ENCODE data around the gene TBL2. TPM values are rescaled to one million over a fixed set of nuclear protein-coding genes. Genes with fewer than 3 reads are reported as not detected.
"Not testable (repeated sequence)": the region's sequence is repeated elsewhere in the genome, so short reads cannot be mapped to it uniquely, and the experiment has no call there.

TBL2 gene
- total RNA-seq = 43.4 and 70.9 TPM in 2 replicates

DNA sequence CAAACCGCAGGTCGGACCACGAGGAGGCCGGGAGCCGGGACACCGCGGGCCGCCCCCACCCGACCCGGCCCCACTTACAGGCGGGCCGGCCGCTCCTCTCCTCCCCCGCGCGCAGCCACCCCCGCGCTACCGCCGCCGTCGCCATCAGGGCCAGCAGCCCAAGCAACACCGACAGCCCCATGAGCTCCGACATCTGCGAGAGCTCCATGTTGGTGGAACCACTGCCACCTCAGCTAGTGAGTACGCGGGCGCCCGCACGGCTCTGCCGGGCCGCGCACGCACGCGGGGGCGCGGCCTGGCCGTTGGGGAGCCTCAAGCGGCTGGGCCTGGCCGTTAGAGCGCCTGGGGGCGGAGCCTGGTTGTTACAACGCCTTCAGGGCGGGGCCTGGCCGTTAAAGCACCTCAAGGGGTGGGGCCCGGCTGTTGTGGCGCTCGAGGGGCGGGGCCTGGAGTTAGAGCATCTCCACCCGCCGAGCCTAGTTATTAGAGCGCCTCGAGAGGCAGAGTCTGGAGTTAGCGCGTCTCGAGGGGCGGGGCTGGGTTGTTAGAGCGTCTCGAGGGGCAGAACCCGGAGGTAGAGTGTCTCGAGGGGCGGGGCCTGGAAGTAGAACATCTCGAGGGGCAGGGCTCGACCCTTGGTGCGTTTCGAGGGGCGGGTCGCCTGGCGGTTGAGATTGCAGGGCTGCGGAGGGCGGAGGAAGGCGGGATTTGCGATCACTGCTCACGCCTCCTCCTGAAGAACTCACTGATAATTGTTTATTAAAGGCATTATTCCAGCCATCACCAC, at the start of gene TBL2:
TBL2 (minus strand) TSS at position 238 of the 787 bp plus-strand sequence; CDS start at position 208, 30 bp downstream.
- DNase-seq (ENCODE audit: extremely low read depth, low read depth, low spot score) = peak; percentile 86

GRCh38 chr7:73626814-73627213, 48.4 kb upstream of the TBL2 start:
- DNase-seq (ENCODE audit: extremely low read depth, low read depth, low spot score) = no peak

- no peak for DNase-seq (ENCODE audit: extremely low read depth, low read depth, low spot score)
These were observed 46.9 kb upstream of the TBL2 start for GRCh38 chr7:73625276-73625675.

- DNase-seq (ENCODE audit: extremely low read depth, low read depth, low spot score) = no peak
These were observed 46.3 kb upstream of the TBL2 start for GRCh38 chr7:73624669-73625001.

- DNase-seq (ENCODE audit: extremely low read depth, low read depth, low spot score) = no peak
These were observed 45.7 kb upstream of the TBL2 start, which contains the start of gene MLXIPL for GRCh38 chr7:73623798-73624668. MLXIPL (minus strand) TSS chr7:73624522; CDS start chr7:73624492, 30 bp downstream.

GRCh38 chr7:73622909-73623797, 44.8 kb upstream of the TBL2 start:
- no peak for DNase-seq (ENCODE audit: extremely low read depth, low read depth, low spot score)

DNA sequence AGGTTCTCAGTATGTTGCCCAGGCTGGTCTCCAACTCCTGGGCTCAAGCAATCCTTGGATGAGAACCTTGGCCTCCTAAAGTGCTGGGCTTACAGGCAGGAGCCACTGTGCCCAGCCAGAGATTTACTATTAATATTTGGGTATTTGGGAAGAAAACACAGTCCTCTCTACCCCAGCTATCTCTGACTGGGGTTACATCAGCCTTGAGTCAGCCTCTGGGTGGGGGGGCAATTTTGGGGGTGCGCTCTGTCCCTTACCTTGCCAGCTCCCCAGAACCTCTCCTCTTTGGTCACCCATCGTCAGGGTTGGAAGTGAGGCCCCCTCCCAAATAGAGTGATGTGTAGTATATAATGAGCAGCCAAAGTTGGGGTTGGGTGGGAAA, 44.1 kb upstream of the TBL2 start:
- DNase-seq (ENCODE audit: extremely low read depth, low read depth, low spot score) = no peak

DNA sequence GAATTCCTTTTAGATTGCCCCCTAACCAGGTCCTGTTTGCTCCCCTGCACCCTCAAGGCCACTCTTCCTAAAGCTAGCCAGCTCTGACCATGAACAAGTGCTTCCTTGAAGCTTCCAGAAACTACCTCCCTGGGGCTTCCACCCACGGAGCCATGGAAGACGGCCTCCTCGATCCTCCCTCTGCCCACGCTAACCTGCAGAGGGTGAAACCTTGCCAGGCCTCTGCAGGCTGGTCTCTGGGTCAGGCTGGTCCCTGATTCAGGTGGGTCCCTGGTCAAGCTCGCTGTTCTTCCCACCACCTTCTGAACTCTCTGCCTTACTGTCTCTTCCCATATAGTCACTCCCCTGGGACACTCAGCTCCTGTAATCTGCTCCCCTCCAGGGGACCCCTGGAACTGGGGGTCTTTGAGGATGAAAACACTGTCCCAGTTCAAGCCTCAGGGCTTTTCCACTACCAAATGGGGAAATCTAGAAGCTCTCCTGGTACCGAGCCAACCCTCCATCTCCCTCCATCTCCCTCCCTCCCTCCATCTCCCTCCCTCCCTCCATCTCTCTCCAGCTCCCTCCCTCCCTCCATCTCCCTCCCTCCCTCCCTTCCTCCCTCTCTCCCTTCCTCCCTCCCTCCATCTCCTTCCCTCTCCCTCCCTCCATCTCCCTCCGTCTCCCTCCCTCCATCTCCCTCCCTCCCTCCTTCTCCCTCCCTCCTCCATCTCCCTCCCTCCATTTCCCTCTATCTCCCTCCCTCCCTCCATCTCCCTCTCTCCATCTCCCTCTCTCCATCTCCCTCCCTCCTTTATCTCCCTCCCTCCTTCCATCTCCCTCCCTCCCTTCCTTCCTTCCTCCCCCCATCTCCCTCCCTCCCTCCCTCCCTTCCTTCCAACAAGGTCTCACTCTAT, 43.0 kb upstream of the TBL2 start:
- no peak for DNase-seq (ENCODE audit: extremely low read depth, low read depth, low spot score)

DNA sequence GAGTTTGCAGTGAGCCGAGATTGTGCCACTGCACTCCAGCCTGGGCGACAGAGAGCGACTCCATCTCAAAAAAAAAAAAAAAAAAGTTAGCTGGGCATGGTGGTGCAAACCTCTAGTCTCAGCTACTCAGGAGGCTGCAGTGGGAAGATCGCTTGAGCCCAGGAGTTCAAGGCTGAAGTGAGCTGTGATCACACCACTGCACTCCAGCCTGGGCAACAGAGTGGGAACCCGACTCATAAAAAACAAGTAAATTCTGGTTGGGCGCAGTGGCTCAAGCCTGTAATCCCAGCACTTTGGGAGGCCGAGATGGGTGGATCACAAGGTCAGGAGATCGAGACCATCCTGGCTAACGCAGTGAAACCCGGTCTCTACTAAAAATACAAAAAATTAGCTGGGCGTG, 41.0 kb upstream of the TBL2 start:
- not testable (repeated sequence) for DNase-seq (ENCODE audit: extremely low read depth, low read depth, low spot score)

DNA sequence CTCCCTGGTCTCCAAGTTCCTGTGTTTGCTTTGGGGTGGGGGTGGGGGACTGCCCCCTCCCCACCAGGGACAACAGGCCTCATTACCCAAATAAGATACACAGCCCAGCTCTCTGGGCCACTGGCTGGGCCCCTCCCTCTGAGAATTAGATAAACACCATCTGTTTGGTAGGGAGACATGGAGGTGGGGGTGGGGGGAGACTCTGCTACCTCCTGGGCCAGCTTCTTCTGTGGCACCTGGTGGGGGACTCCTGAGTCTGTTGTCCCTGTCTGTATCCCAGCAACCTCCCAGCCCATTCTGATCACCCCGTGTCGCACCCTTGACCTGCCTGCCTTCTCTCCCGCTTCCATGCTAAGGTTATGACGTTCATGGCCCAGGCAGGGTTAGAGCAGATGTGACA, 40.2 kb upstream of the TBL2 start:
- no peak for DNase-seq (ENCODE audit: extremely low read depth, low read depth, low spot score)

DNA sequence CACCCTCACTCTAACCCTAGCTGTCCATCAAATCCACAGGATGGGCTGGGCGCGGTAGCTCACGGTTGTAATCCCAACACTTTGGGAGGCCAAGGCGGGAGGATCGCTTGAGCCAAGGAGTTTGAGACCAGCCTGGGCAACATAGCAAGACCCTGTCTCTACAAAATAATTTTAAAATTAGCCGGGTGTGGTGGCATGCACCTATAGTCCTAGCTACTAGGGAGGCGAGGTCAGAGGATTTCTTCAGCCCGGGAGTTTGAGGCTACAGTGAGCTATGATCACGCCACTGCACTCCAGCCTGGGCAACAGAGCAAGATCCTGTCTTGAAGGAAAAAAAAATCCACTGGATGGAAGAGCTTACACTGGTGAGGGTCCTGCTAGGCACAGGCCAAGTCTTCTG, 39.1 kb upstream of the TBL2 start:
- not testable (repeated sequence) for DNase-seq (ENCODE audit: extremely low read depth, low read depth, low spot score)

DNA sequence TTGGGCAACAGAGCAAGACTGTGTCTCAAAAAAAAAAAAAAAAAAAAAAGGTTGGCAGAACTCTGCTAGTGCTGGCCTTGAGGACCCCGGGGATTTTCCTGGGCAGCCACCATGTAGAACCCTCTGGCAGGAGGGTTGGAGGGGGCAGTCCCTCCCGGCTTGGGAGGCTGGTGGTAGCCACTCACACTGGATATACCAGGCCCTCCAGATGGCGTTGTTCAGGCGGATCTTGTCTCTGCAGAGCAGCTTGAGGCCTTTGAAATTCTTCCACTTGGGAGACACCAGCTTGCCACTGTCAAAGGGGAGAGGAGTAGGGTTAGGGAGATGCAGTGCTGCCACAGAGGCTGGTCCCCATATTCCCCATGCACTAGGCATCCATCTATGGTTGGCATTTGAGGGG, 37.5 kb upstream of the TBL2 start:
- DNase-seq (ENCODE audit: extremely low read depth, low read depth, low spot score) = no peak

DNA sequence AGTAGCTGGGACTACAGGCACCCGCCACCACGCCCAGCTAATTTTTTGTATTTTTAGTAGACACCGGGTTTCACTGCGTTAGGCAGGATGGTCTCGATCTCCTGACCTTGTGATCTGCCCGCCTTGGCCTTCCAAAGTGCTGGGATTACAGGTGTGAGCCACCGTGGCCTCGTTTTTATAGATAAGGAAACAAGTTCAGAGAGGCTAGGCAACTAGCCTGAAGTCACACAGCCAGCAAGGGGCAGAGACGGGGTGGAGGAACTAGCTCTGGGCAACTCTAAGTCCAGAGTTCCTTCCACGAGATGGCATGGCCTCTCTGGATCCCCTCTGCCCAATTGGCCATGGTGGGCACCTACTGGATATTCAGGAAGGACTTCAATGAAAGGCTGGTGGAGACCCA, 36.6 kb upstream of the TBL2 start:
- not testable (repeated sequence) for DNase-seq (ENCODE audit: extremely low read depth, low read depth, low spot score)

DNA sequence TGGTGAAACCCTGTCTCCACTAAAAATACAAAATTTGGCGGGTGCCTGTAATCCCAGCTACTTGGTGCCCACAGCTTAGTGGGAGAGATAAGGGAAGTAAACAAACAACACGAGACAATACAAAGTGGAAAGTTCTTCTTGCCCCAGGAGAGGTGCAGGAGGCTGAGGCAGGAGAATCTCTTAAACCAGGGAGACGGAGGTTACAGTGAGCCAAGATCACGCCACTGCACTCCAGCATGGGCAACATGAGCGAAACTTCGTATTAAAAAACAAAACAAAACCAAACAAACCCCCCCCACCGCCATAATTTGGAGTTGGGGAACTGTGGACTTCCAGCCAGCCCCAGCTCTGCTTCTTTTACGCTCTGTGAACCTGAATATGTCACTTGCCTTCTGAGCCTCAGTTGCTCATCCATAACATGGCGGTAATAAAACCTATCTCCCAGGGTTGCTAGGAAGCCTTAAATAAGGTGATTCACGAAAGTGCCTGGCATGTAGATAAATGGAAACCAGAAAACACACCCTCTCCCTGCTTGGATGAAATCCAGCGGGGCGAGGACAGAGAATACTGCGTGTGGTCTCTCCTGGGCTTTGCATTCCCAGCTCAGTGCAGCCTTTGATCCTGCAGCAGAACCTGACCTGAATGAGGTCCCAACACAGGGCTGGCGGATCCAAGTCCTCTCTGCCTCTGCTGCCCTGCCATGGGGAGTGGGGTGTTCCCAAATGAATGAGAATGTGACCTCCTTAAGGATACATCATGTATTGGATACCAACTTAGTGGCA, 35.8 kb upstream of the TBL2 start:
- no peak for DNase-seq (ENCODE audit: extremely low read depth, low read depth, low spot score)

GRCh38 chr7:73612598-73613269, 34.4 kb upstream of the TBL2 start:
- DNase-seq (ENCODE audit: extremely low read depth, low read depth, low spot score) = no peak

DNA sequence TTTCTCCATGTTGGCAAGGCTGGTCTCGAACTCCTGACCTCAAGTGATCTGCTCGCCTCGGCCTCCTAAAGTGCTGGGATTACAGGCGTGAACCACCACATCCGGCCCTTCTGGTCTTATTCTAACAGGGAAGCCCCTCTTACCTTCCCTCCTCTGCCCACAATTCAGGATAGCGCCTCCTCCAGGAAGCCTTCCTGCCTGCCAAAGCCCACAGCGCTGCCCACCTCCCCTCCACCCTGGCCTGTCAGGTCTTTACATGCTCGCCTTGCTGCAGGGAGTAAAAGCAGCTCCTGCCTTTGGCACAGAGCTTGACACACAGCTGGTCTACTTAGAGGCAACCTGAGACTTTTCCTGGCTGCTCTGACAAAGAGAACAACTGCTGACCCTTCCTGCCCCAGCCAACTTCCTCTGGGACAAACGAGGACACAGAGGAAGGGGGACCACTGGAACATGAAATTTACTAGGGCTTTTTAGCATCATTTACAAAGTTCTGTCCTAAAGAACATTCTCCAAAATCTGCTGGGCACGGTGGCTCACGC, 32.7 kb upstream of the TBL2 start:
- DNase-seq (ENCODE audit: extremely low read depth, low read depth, low spot score) = no peak

- DNase-seq (ENCODE audit: extremely low read depth, low read depth, low spot score) = no peak
These were observed 31.7 kb upstream of the TBL2 start for GRCh38 chr7:73610105-73610504.

GRCh38 chr7:73607692-73607983, 29.3 kb upstream of the TBL2 start:
- not testable (repeated sequence) for DNase-seq (ENCODE audit: extremely low read depth, low read depth, low spot score)
